ENCODE results near the gene IL18R1. TPM values are rescaled to one million over a fixed set of nuclear protein-coding genes. Genes with fewer than 3 reads are reported as not detected.

The IL18R1 gene
- total RNA-seq, 1 experiment from 2014 or later: 0.08 TPM

DNA sequence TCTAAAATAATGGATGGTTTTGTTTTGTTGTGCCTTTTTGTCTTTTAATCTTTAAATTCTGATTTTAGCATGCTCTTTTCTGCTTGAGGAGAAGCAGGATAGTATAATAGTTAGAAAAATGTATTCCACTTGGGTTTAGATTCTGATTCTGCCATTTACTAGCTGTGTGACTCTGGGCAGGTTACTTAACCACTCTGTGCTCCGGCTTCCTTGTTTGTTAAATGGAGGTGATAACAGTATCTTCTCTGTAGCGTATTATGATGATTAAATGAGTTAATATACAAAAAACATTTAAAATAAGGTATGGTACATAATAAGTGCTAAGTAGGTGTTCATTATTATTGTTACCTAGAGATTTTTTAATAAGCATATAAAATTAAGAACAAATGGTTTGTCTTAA, 40.4 kb downstream of the IL18R1 start:
- H3K4me1 ChIP-seq (ENCODE audit: control insufficient read depth, insufficient read depth, low read length): no peaks in the 10 kb centered on the region
- CTCF ChIA-PET: no interaction called here
- intact Hi-C loops (cut with micrococcal nuclease; ENCODE audit: unreplicated experiment) (no loop called here), in situ Hi-C loops (cut with HindIII; ENCODE audit: low pct_unique_long_range_greater_than_20kb, low sequenced_read_pairs) (no loop called here)
- no TSS peak for BruUV-seq (replicated peaks)
- ATAC-seq: no peak
- H3K27me3 ChIP-seq (ENCODE audit: control insufficient read depth, insufficient read depth, low read length): no peaks in the 10 kb centered on the region; the same call in none of the 2 replicates
- H3K9me3 ChIP-seq (ENCODE audit: control insufficient read depth, insufficient read depth, low read depth, low read length): no peaks in the 10 kb centered on the region
- H3K36me3 ChIP-seq (ENCODE audit: control insufficient read depth, insufficient read depth, low read length): no peaks in the 10 kb centered on the region
- DNase-seq (ENCODE audit: low read depth, low spot score): no peak
- TF ChIP-seq SIN3A (IDR thresholded peaks at IDR 0.05; ENCODE audit: borderline replicate concordance, insufficient read depth, low read depth, low read length): no peak
- TF ChIP-seq POLR2AphosphoS5 (IDR thresholded peaks at IDR 0.05; ENCODE audit: low read depth, low read length): no peak
- TF ChIP-seq, protein P1, sequence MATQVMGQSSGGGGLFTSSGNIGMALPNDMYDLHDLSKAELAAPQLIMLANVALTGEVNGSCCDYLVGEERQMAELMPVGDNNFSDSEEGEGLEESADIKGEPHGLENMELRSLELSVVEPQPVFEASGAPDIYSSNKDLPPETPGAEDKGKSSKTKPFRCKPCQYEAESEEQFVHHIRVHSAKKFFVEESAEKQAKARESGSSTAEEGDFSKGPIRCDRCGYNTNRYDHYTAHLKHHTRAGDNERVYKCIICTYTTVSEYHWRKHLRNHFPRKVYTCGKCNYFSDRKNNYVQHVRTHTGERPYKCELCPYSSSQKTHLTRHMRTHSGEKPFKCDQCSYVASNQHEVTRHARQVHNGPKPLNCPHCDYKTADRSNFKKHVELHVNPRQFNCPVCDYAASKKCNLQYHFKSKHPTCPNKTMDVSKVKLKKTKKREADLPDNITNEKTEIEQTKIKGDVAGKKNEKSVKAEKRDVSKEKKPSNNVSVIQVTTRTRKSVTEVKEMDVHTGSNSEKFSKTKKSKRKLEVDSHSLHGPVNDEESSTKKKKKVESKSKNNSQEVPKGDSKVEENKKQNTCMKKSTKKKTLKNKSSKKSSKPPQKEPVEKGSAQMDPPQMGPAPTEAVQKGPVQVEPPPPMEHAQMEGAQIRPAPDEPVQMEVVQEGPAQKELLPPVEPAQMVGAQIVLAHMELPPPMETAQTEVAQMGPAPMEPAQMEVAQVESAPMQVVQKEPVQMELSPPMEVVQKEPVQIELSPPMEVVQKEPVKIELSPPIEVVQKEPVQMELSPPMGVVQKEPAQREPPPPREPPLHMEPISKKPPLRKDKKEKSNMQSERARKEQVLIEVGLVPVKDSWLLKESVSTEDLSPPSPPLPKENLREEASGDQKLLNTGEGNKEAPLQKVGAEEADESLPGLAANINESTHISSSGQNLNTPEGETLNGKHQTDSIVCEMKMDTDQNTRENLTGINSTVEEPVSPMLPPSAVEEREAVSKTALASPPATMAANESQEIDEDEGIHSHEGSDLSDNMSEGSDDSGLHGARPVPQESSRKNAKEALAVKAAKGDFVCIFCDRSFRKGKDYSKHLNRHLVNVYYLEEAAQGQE (IDR thresholded peaks at IDR 0.05; ENCODE audit: insufficient read depth in 1 of 2, low read depth in 2 of 2, low read length in 1 of 2): no peak
- no peak for TF ChIP-seq TCF7L2 (IDR thresholded peaks at IDR 0.05; ENCODE audit: low read depth, low read length)
- TF ChIP-seq, protein P2, sequence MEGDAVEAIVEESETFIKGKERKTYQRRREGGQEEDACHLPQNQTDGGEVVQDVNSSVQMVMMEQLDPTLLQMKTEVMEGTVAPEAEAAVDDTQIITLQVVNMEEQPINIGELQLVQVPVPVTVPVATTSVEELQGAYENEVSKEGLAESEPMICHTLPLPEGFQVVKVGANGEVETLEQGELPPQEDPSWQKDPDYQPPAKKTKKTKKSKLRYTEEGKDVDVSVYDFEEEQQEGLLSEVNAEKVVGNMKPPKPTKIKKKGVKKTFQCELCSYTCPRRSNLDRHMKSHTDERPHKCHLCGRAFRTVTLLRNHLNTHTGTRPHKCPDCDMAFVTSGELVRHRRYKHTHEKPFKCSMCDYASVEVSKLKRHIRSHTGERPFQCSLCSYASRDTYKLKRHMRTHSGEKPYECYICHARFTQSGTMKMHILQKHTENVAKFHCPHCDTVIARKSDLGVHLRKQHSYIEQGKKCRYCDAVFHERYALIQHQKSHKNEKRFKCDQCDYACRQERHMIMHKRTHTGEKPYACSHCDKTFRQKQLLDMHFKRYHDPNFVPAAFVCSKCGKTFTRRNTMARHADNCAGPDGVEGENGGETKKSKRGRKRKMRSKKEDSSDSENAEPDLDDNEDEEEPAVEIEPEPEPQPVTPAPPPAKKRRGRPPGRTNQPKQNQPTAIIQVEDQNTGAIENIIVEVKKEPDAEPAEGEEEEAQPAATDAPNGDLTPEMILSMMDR (IDR thresholded peaks at IDR 0.05): no peak
- no peak overlapping the region for H3K4me3 ChIP-seq (ENCODE audit: low read depth in 2 of 2, low read length in 2 of 2)
- no peak overlapping the region for H3K27ac ChIP-seq (ENCODE audit: low read length)
- POLR2A ChIA-PET: no interaction called here

DNA sequence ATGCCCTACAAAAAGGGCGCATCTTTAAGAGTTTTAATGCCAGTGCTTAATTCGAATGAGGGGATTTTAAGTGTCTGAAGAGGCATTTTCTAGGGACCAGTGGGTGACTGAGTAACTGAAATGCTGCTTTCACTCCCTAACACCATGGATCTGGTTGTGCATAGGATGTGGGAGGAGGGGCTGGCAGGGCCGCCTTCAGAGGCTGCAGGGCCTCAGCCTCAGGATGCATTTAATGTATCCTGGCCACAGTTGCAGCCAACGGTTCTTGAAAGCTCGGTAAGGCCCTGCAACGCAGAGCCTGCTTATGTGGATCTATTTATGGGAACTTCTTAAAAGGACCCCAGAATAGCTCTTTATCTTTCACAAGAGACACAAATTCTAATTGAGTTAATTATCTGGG, 41.6 kb downstream of the IL18R1 start:
- TF ChIP-seq, protein P1 (IDR thresholded peaks at IDR 0.05; ENCODE audit: insufficient read depth in 1 of 2, low read depth in 2 of 2, low read length in 1 of 2): no peak
- TF ChIP-seq POLR2AphosphoS5 (IDR thresholded peaks at IDR 0.05; ENCODE audit: low read depth, low read length) (no peak), SIN3A (IDR thresholded peaks at IDR 0.05; ENCODE audit: borderline replicate concordance, insufficient read depth, low read depth, low read length) (no peak)
- TF ChIP-seq, protein P2 (IDR thresholded peaks at IDR 0.05): no peak
- POLR2A ChIA-PET: no interaction called here
- DNase-seq (ENCODE audit: low read depth, low spot score) (no peak), ATAC-seq (no peak)
- intact Hi-C loops (cut with micrococcal nuclease; ENCODE audit: unreplicated experiment) (no loop called here), in situ Hi-C loops (cut with HindIII; ENCODE audit: low pct_unique_long_range_greater_than_20kb, low sequenced_read_pairs) (no loop called here)
- no peak overlapping the region for H3K27ac ChIP-seq (ENCODE audit: low read length)
- H3K4me1 ChIP-seq (ENCODE audit: control insufficient read depth, insufficient read depth, low read length): no peaks in the 10 kb centered on the region
- CTCF ChIA-PET: no interaction called here
- H3K9me3 ChIP-seq (ENCODE audit: control insufficient read depth, insufficient read depth, low read depth, low read length): no peaks in the 10 kb centered on the region
- H3K4me3 ChIP-seq (ENCODE audit: low read depth in 2 of 2, low read length in 2 of 2): no peak overlapping the region
- no TSS peak for BruUV-seq (replicated peaks)
- no peaks in the 10 kb centered on the region for H3K36me3 ChIP-seq (ENCODE audit: control insufficient read depth, insufficient read depth, low read length)
- no peaks in the 10 kb centered on the region; the same call in none of the 2 replicates for H3K27me3 ChIP-seq (ENCODE audit: control insufficient read depth, insufficient read depth, low read length)
